NOMO-1 treated with dmso at 0.1 percent for 144 hours (cell line): Measurements from ENCODE around the gene ZNRF1.
A peak's percentile ranks its signal among the peaks of the same experiment; 100 is the strongest.
"Not testable (repeated sequence)": the region's sequence is repeated elsewhere in the genome, so short reads cannot be mapped to it uniquely, and the experiment has no call there.

Experiments
- DNase-seq: peaks from one replicate; lab custom pipeline; 2025; ENCODE audit not compliant: unreplicated experiment; lab: John Stamatoyannopoulos, UW

The ZNRF1 gene

GRCh38 chr16:75111514-75111940 is 112.7 kb downstream of the ZNRF1 start:
- DNase-seq = no peak

DNA sequence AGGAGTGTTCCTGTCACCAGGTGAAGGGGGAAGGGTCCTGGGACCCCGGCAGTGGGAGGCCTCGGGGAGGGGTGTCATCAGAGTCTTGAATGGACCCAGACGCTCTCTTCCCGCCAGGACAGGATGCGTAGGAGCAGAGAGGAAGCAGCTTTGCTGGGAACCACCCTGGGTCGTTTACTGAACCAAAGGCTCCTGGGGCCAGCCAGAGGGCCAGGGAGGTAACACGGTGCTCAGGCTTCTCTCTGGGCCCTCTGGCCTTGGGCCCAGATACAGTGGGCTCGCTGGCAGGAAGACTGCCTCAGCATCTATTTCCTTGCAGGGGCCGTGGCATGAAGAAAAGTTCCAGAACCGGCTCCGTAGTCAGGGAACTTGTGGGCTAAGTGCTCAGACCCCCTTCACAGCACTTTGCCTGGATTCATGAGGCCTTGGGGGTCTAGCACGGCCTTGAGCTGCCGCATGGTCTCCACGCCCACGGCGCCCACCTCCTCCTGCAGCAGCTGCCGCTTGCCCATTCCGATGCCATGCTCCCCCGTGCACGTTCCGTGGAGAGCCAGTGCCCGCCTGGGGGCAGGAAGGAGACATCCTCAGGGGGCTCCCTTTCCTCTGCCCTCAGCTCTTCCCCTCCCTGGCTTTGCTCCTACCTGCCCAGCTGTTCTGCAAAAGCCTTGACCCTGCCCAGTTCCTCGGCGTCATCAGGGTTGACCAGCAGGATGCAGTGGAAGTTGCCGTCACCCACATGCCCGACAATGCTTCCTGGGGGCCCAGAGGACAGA is 113.3 kb downstream of the ZNRF1 start:
- DNase-seq = no peak

DNA sequence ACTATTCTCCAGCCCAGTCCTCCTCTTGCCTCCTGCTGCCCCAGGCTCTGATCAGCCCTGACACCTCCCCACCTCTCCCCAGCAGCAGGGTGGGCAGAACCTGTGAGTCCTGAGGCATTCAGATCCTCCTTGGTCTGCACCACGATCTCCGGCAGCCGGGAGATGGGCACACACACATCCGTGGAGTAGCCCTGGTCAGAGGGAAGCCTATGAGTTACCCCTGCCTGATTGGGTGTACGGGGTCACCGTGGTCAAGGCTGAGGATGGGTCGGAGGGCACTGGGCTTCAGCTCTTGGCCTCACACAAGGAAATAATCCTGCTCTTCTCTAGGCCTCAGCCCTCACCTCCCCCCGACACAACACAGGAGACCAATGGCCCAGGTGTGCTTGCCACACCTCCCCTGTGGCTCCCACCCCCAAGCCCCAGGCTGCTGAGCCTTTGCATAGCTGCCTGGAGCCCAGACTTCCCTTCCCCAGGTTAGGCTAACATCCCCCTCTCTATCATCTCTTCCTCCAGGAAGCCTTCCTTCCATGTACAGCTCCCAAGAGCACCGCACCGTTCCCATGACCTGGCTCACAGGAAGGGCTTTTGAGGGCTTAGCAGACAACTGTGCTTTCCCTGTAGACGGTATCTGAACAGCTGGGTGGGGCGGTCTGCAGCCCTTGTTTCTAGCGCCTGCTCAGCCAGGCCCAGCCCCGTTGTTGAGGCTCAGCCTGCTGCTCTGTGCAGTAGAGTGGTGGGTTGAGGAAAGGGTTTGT is 114.1 kb downstream of the ZNRF1 start:
- no peak for DNase-seq

GRCh38 chr16:75113541-75114121 is 114.8 kb downstream of the ZNRF1 start:
- no peak for DNase-seq

- DNase-seq = no peak
Measured at GRCh38 chr16:75114179-75114945, 115.5 kb downstream of the ZNRF1 start.

GRCh38 chr16:75114946-75115825 is 116.4 kb downstream of the ZNRF1 start:
- no peak for DNase-seq

GRCh38 chr16:75116081-75116910 is 117.5 kb downstream of the ZNRF1 start, which contains the start of gene LDHD:
Gene LDHD (minus strand): TSS chr16:75116780. CDS start chr16:75116720, 60 bp downstream.
- DNase-seq = peak; percentile 83

- no peak for DNase-seq
Measured at GRCh38 chr16:75116911-75117245, 118.1 kb downstream of the ZNRF1 start.

GRCh38 chr16:75118943-75119539 is 120.2 kb downstream of the ZNRF1 start:
- no peak for DNase-seq

DNA sequence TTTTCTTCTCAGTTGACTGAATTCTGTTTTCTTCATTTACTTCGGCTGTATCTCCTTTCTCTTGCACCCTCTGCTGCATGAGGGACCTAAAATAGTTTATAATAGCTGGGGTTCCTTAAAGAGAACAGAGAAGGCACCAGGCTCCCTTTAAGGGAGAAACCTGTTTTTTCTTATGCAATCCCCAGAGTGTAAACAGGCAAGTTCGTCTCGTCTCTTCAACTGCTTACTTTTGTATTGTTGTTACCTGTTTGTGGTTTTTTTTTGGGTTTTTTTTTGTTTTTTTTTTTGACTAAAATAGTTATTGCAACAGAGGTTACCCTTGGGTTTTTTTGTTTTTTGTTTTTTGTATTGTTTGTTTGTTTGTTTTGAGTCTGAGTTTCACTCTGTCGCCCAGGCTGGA is 121.4 kb downstream of the ZNRF1 start:
- DNase-seq = no peak

DNA sequence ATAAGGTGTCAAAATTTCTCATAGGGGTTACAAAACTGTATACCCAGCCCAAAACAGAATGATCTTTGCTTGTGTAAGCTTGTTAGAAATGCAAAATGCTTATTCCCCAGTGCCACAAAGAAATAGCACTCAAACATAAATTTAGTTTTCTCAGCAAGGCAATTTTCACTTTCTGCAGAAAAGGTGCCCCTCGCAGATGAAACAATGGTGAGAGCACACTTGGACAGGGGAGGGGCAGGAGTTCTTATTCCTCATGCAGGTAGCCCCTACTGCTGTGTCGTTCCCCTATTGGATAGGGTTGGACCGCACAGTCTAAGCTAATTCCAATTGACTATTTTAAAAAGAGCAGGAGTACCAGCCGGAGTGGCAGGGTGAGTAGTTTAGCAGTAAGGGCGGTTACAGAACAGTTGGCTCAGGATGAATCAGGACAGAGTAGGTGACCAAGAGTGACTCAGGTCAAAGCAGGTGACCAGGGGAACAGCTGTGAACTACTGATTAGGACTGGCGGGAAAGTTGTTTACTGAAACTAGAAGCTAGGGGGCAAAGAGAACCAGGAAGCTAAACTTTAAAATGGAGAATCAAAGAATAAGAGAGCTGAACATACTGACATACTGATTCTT is 123.2 kb downstream of the ZNRF1 start:
- DNase-seq = no peak

GRCh38 chr16:75122609-75123008 is 123.8 kb downstream of the ZNRF1 start:
- DNase-seq = no peak

DNA sequence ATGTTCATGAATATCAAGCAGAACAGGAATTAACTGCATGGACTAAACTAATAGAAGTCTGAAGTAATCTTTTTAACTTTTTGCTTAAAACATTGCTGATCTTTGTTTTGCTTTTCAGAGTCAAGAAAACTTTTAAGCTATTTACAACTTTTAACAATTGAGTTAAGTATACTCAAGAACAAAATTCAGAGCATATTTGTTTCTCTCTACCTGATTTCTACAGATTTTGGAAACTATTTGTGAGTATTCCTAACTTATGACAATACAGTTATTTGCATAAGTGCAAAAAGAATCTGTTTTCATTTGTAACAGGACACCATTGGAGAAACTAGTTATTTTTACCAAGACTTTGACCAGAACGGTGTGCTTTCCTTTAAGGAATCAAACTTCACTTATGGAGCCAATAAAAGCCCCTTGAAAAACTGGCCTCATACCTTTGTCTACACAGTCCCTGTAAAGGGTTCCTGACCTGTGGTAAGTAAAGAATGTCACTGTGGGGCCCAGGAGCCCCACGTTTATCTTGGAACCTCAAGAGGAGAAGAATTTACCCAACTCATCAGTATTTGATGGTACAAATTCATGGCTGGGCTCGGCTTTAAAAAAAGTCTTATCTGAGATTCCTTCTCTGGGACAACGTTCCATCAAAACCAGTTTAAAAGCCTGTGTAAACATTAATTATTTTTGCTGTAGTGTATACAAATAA is 129.0 kb downstream of the ZNRF1 start:
- no peak for DNase-seq

DNA sequence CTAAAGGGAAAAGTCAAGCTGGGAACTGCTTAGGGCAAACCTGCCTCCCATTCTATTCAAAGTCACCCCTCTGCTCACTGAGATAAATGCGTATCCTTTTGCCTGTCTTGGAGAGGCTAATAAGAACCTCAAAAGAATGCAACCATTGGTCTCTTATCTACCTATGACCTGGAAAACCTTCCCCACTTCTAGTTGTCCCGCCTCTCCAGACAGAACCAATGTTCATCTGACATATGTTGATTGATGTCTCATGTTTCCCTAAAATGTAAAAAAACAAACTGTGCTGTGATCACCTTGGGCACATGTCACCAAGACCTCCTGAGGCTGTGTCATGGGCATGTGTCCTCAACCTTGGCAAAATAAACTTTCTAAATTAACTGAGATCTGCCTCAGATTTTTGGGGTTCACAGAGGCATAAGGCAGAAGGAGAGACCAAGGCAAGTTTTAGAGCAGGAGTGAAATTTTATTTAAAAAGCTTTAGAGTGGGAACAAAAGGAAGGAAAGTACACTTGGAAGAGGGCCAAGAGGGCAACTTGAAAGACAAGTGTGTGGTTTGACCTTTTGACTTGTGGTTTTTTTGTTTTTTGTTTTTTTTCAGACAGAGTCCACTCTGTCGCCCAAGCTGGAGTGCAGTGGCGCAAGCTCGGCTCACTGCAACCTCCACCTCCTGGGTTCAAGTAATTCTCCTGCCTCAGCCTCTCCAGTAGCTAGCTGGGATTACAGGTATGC is 130.8 kb downstream of the ZNRF1 start:
- not testable (repeated sequence) for DNase-seq

GRCh38 chr16:75130150-75130771 is 131.4 kb downstream of the ZNRF1 start:
- no peak for DNase-seq

DNA sequence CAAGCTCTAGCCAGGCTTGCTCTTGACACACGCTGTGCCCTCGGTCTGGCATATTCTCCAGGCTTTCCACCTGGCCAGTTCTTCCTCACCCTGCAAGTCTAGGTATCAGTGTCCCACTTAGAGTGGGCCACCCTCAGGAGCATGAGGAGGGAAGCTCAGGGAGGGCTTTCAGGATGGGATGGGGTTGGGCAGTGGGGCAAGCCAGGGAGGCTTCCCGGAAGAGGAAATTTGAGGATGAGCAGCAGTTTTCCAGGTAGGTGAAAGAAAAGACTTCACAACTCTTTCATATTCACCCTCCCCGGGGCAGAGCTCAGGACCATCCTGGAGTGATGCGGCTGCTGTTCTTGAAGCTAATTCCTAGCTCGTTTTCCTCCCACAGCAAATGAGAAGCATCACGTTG is 132.3 kb downstream of the ZNRF1 start:
- no peak for DNase-seq

- DNase-seq = no peak
Measured at GRCh38 chr16:75138233-75138632, 139.4 kb downstream of the ZNRF1 start.
